T-cell (primary cell): Measurements from ENCODE around the gene OOSP1. TPM values are rescaled to one million over a fixed set of nuclear protein-coding genes. Genes with fewer than 3 reads are reported as not detected.

Experiments
- ATAC-seq, 4 experiments: fragments of 200-7000 bp in 3 of 4; fragments of 150-1000 bp in 1 of 4; cut with Tn5 transposase; replicated peaks in 1 of 4; 1 replicate in 3 of 4; 2 replicates in 1 of 4; pipeline ENCODE4 v1.10.0; 2021; ENCODE audit warnings: moderate library complexity in 3 of 4, mild to moderate bottlenecking in 2 of 4, moderate number of reproducible peaks in 1 of 4
- CTCF ChIA-PET, 2 donors: fragments of 300-600 bp; sonication (Branson Sonifier 250); formaldehyde crosslinking; loops; one replicate each; lab custom pipeline; 2022; ENCODE audit warnings: antibody characterized with exemption in 2 of 2; lab: Charles Lee
- POLR2A ChIA-PET, 2 donors: fragments of 300-600 bp; sonication (Branson Sonifier 250); formaldehyde crosslinking; loops; one replicate each; lab custom pipeline; 2022; ENCODE audit warnings: antibody characterized with exemption in 2 of 2; lab: Charles Lee
- DNase-seq, 35 experiments: peaks; one replicate each; pipeline versions ENCODE4 v3.0.0 to v3.0.0-alpha.2; 2013 to 2023
- H3K27ac ChIP-seq: one replicate; pipeline ENCODE4 v1.5.1; 2013; ENCODE audit warnings: low read length
- H3K27me3 ChIP-seq, 2 experiments: replicated peaks in 1 of 2; 1 replicate in 1 of 2; 2 replicates in 1 of 2; pipeline versions ENCODE4 v1.6.1 to v1.7.0; 2013; ENCODE audit warnings: low read length in 1 of 2, mixed read lengths in 1 of 2; ENCODE audit not compliant: control insufficient read depth in 2 of 2, insufficient read depth in 2 of 2; ENCODE audit errors: extremely low read depth in 1 of 2
- H3K36me3 ChIP-seq, 2 donors: 1 replicate in 1 of 2; 2 replicates in 1 of 2; pipeline versions ENCODE4 v1.6.1 to v1.7.0; 2013; ENCODE audit warnings: low read length in 1 of 2; ENCODE audit not compliant: control insufficient read depth in 2 of 2, insufficient read depth in 1 of 2; ENCODE audit errors: extremely low read depth in 1 of 2
- H3K4me1 ChIP-seq, 2 experiments: 1 replicate in 1 of 2; 2 replicates in 1 of 2; pipeline versions ENCODE4 v1.6.1 to v1.7.0; 2013; ENCODE audit warnings: low read length in 2 of 2, mixed read lengths in 1 of 2; ENCODE audit not compliant: insufficient read depth in 2 of 2, control insufficient read depth in 1 of 2; ENCODE audit errors: extremely low read depth in 1 of 2
- H3K4me3 ChIP-seq, 2 donors: 1 replicate in 1 of 2; 2 replicates in 1 of 2; pipeline versions ENCODE4 v1.5.1 to v1.7.0; 2013; ENCODE audit warnings: mild to moderate bottlenecking in 2 of 2, low read length in 1 of 2, moderate library complexity in 1 of 2; ENCODE audit not compliant: control insufficient read depth in 1 of 2; ENCODE audit errors: extremely low read depth in 1 of 2
- H3K9me3 ChIP-seq: 2 replicates; pipeline ENCODE4 v1.7.0; 2013
- H3K27ac Mint-ChIP-seq, 2 donors: one replicate each; pipeline ENCODE4 v1.8.0; 2020 to 2021; ENCODE audit warnings: mild to moderate bottlenecking in 2 of 2, mixed read lengths in 2 of 2
- H3K27me3 Mint-ChIP-seq, 2 donors: one replicate each; pipeline ENCODE4 v1.8.0; 2021 to 2022; ENCODE audit warnings: mixed read lengths in 2 of 2
- H3K36me3 Mint-ChIP-seq: one replicate; pipeline ENCODE4 v1.8.0; 2021; ENCODE audit warnings: mixed read lengths
- H3K4me1 Mint-ChIP-seq, 3 donors: one replicate each; pipeline ENCODE4 v1.8.0; 2020 to 2022; ENCODE audit warnings: mixed read lengths in 3 of 3, mild to moderate bottlenecking in 1 of 3
- H3K4me3 Mint-ChIP-seq, 3 donors: one replicate each; pipeline ENCODE4 v1.8.0; 2020 to 2022; ENCODE audit warnings: mild to moderate bottlenecking in 3 of 3, mixed read lengths in 3 of 3, moderate library complexity in 3 of 3
- H3K9me3 Mint-ChIP-seq, 3 donors: one replicate each; pipeline ENCODE4 v1.8.0; 2020 to 2022; ENCODE audit warnings: mixed read lengths in 3 of 3
- WGBS: methylation state at CpG from one replicate; pipeline ENCODE4 v1.1.5; 2013; ENCODE audit warnings: missing lambda C conversion rate; ENCODE audit not compliant: insufficient coverage; 5-methylcytosine and 5-hydroxymethylcytosine counted together
- total RNA-seq, 35 experiments: library from RNA in 6 of 35; stranded (reverse) in 6 of 35; fragments of 120-200 nt in 1 of 35; gene quantifications; one replicate each; pipeline versions ENCODE4 v1.2.1 to v1.2.4 and lab custom pipeline; 2013 to 2026

Gene OOSP1
- total RNA-seq, 5 donors from 2014 or later (not counting 1 experiment from before 2014, with no cell fraction given), result not detected

- H3K4me1 Mint-ChIP-seq, result no peaks in the 10 kb centered on the region
Measured at GRCh38 chr11:59931688-59932087, 6.5 kb upstream of the OOSP1 start.

GRCh38 chr11:59938718-59939117 is 486 bp downstream of the OOSP1 start:
- 100% methylated on average over 3 of the region's 3 CpGs for WGBS
- Mint-ChIP-seq H3K4me1 (no peaks in the 10 kb centered on the region), H3K27ac (no peak overlapping the region), H3K27me3 (peaks cover 11 to 17% of the 10 kb centered on the region in 2 donors), H3K4me3 (no peak overlapping the region), H3K9me3 (no peaks in the 10 kb centered on the region), H3K36me3 (no peaks in the 10 kb centered on the region)
- no peaks in the 10 kb centered on the region for H3K9me3 ChIP-seq
- H3K4me1 ChIP-seq, result no peaks in the 10 kb centered on the region
- H3K27me3 ChIP-seq, result no peaks in the 10 kb centered on the region
- no peak overlapping the region for H3K4me3 ChIP-seq
- ChIA-PET CTCF (no interaction called here), POLR2A (no interaction called here)
- H3K36me3 ChIP-seq, result no peaks in the 10 kb centered on the region
- ATAC-seq (no peak), DNase-seq (no peak)
- no peak overlapping the region for H3K27ac ChIP-seq

More at GRCh38 chr11:59931688-59932087, 6.5 kb upstream of the OOSP1 start:
- DNase-seq, result no peak
- peaks cover 0 to 7% of the 10 kb centered on the region in 2 experiments for H3K27me3 ChIP-seq
- no peak overlapping the region for H3K27ac ChIP-seq
- Mint-ChIP-seq H3K9me3 (peaks cover 5 to 27% (median 26%) of the 10 kb centered on the region in 3 donors), H3K27me3 (peaks cover 0 to 11% of the 10 kb centered on the region in 2 donors), H3K36me3 (no peaks in the 10 kb centered on the region), H3K4me3 (no peak overlapping the region), H3K27ac (no peak overlapping the region)
- no peaks in the 10 kb centered on the region for H3K36me3 ChIP-seq
- no peak overlapping the region for H3K4me3 ChIP-seq
- no peaks in the 10 kb centered on the region for H3K9me3 ChIP-seq
- ChIA-PET CTCF (interaction anchor here in 1 of 2 donors (0.6 kb wide), 1 partner anchor 10 kb away, joined by 3 read pairs; no protein-coding TSS in a partner anchor), POLR2A (no interaction called here)
- no peak for ATAC-seq
- WGBS, result 83% methylated on average over 1 of the region's 1 CpG
- H3K4me1 ChIP-seq, result no peaks in the 10 kb centered on the region

- H3K36me3 Mint-ChIP-seq, result no peaks in the 10 kb centered on the region
Measured at GRCh38 chr11:59939482-59939881, 1.2 kb downstream of the OOSP1 start.

GRCh38 chr11:59941091-59941490 is 2.9 kb downstream of the OOSP1 start:
- POLR2A ChIA-PET, result no interaction called here
- no peak overlapping the region for H3K4me3 ChIP-seq
- H3K4me1 Mint-ChIP-seq, result peaks cover 0 to 6% (median 2%) of the 10 kb centered on the region in 3 donors
- peaks cover 0 to 3% of the 10 kb centered on the region in 2 experiments for H3K27me3 ChIP-seq
- peaks cover 0 to 3% of the 10 kb centered on the region in 2 experiments for H3K4me1 ChIP-seq
- H3K27me3 Mint-ChIP-seq, result peaks cover 15 to 29% of the 10 kb centered on the region in 2 donors
- 100% methylated on average over 1 of the region's 4 CpGs for WGBS
- no peaks in the 10 kb centered on the region for H3K9me3 Mint-ChIP-seq
- ATAC-seq (no peak), DNase-seq (no peak)
- H3K9me3 ChIP-seq, result no peaks in the 10 kb centered on the region
- CTCF ChIA-PET, result no interaction called here
- H3K36me3 ChIP-seq, result no peaks in the 10 kb centered on the region
- no peaks in the 10 kb centered on the region for H3K36me3 Mint-ChIP-seq
- H3K27ac ChIP-seq, result no peak overlapping the region
- H3K4me3 Mint-ChIP-seq, result no peak overlapping the region
- H3K27ac Mint-ChIP-seq, result no peak overlapping the region

More at GRCh38 chr11:59939482-59939881, 1.2 kb downstream of the OOSP1 start:
- H3K9me3 ChIP-seq, result no peaks in the 10 kb centered on the region
- H3K4me3 Mint-ChIP-seq, result no peak overlapping the region
- H3K27me3 ChIP-seq, result peaks cover 0 to 3% of the 10 kb centered on the region in 2 experiments
- DNase-seq (no peak), ATAC-seq (no peak)
- CTCF ChIA-PET, result no interaction called here
- no peaks in the 10 kb centered on the region for H3K4me1 Mint-ChIP-seq
- H3K9me3 Mint-ChIP-seq, result no peaks in the 10 kb centered on the region
- POLR2A ChIA-PET, result no interaction called here
- H3K27ac Mint-ChIP-seq, result peak overlapping the region in 1 of 2 donors; percentile 32
- H3K36me3 ChIP-seq, result no peaks in the 10 kb centered on the region
- H3K27me3 Mint-ChIP-seq, result peaks cover 11 to 20% of the 10 kb centered on the region in 2 donors
- H3K4me1 ChIP-seq, result no peaks in the 10 kb centered on the region
- 78% methylated on average over 1 of the region's 2 CpGs for WGBS
- H3K4me3 ChIP-seq, result no peak overlapping the region
- H3K27ac ChIP-seq, result no peak overlapping the region

GRCh38 chr11:59943997-59944714 is 5.9 kb downstream of the OOSP1 start:
- no peak overlapping the region for H3K4me3 ChIP-seq
- ChIA-PET CTCF (no interaction called here), POLR2A (no interaction called here)
- DNase-seq (no peak), ATAC-seq (no peak)
- H3K36me3 Mint-ChIP-seq, result no peaks in the 10 kb centered on the region
- no peaks in the 10 kb centered on the region for H3K36me3 ChIP-seq
- H3K27ac ChIP-seq, result no peak overlapping the region
- H3K9me3 ChIP-seq, result no peaks in the 10 kb centered on the region
- H3K4me1 Mint-ChIP-seq, result peaks cover 0 to 6% (median 2%) of the 10 kb centered on the region in 3 donors
- H3K27me3 Mint-ChIP-seq, result peaks cover 26 to 30% of the 10 kb centered on the region in 2 donors
- peaks cover 0 to 3% of the 10 kb centered on the region in 2 experiments for H3K27me3 ChIP-seq
- H3K27ac Mint-ChIP-seq, result no peak overlapping the region
- WGBS, result 91% methylated on average over 1 of the region's 3 CpGs
- no peak overlapping the region for H3K4me3 Mint-ChIP-seq
- H3K4me1 ChIP-seq, result peaks cover 0 to 3% of the 10 kb centered on the region in 2 experiments
- no peaks in the 10 kb centered on the region for H3K9me3 Mint-ChIP-seq

GRCh38 chr11:59944720-59945119 is 6.5 kb downstream of the OOSP1 start:
- Histone ChIP-seq H3K27me3 (peaks cover 0 to 3% of the 10 kb centered on the region in 2 experiments), H3K4me3 (no peak overlapping the region), H3K27ac (no peak overlapping the region), H3K9me3 (no peaks in the 10 kb centered on the region), H3K36me3 (no peaks in the 10 kb centered on the region), H3K4me1 (peaks cover 0 to 3% of the 10 kb centered on the region in 2 experiments)
- DNase-seq, result no peak
- Mint-ChIP-seq H3K4me3 (no peak overlapping the region), H3K4me1 (peaks cover 0 to 6% (median 2%) of the 10 kb centered on the region in 3 donors), H3K27ac (no peak overlapping the region), H3K36me3 (no peaks in the 10 kb centered on the region), H3K9me3 (no peaks in the 10 kb centered on the region), H3K27me3 (peaks cover 26 to 30% of the 10 kb centered on the region in 2 donors)
- ATAC-seq, result no peak
- ChIA-PET CTCF (no interaction called here), POLR2A (no interaction called here)
- 100% methylated on average over 1 of the region's 2 CpGs for WGBS
